H1 (cell line): ENCODE results near the gene ZNF576. TPM values are rescaled to one million over a fixed set of nuclear protein-coding genes. Genes with fewer than 3 reads are reported as not detected.
"Not testable (repeated sequence)": the region's sequence is repeated elsewhere in the genome, so short reads cannot be mapped to it uniquely, and the experiment has no call there.

ENCODE experiments used
- CTCF ChIA-PET: fragments of 300-600 bp; sonication (Branson Sonifier 250); formaldehyde crosslinking; loops from one replicate; lab custom pipeline; 2021; ENCODE audit not compliant: partially characterized antibody; lab: Charles Lee
- POLR2A ChIA-PET: fragments of 300-600 bp; sonication (Branson Sonifier 250); formaldehyde crosslinking; loops from one replicate; lab custom pipeline; 2021; ENCODE audit warnings: inconsistent platforms; ENCODE audit not compliant: partially characterized antibody; lab: Charles Lee
- DNase-seq, 2 experiments: peaks; one replicate each; pipeline versions ENCODE4 v3.0.0 to v3.0.0-alpha.2; 2010 to 2022; ENCODE audit warnings: low spot score in 2 of 2, low read depth in 1 of 2, mixed read lengths in 1 of 2
- FAIRE-seq: peaks from 2 replicates; lab custom pipeline; 2011; peaks lifted over from hg19 to GRCh38; lab: Jason Lieb, UNC
- H2AFZ ChIP-seq: 2 replicates; pipeline ENCODE4 v1.8.1; 2012; ENCODE audit warnings: low read length, inconsistent platforms
- H2AK5ac ChIP-seq: 2 replicates; pipeline ENCODE4 v1.6.1; 2013; ENCODE audit warnings: low read depth, low read length
- H2BK120ac ChIP-seq: replicated peaks from 2 replicates; pipeline ENCODE3; 2013; ENCODE audit warnings: low read depth, low read length, inconsistent platforms
- H2BK12ac ChIP-seq: 2 replicates; pipeline ENCODE4 v1.6.1; 2013; ENCODE audit warnings: low read depth, low read length
- H2BK15ac ChIP-seq: 2 replicates; pipeline ENCODE4 v1.6.1; 2013; ENCODE audit warnings: low read length
- H2BK20ac ChIP-seq: 2 replicates; pipeline ENCODE4 v1.6.1; 2013; ENCODE audit warnings: low read length
- H2BK5ac ChIP-seq: 2 replicates; pipeline ENCODE4 v1.6.1; 2013; ENCODE audit warnings: low read depth, low read length
- H3K14ac ChIP-seq: 2 replicates; pipeline ENCODE4 v1.6.1; 2013; ENCODE audit warnings: inconsistent platforms; ENCODE audit not compliant: insufficient read length
- H3K18ac ChIP-seq: 2 replicates; pipeline ENCODE4 v1.6.1; 2013; ENCODE audit warnings: low read length; ENCODE audit errors: extremely low read depth
- H3K23ac ChIP-seq: 2 replicates; pipeline ENCODE4 v1.6.1; 2013; ENCODE audit warnings: inconsistent platforms; ENCODE audit not compliant: insufficient read length
- H3K23me2 ChIP-seq: 2 replicates; pipeline ENCODE4 v1.6.1; 2013; ENCODE audit warnings: low read depth, low read length
- H3K27ac ChIP-seq: 2 replicates; pipeline ENCODE4 v1.6.1; 2011; ENCODE audit warnings: low read depth, low read length, inconsistent platforms
- H3K27me3 ChIP-seq, 4 experiments: replicated peaks in 1 of 4; 1 replicate in 1 of 4; 2 replicates in 3 of 4; pipeline versions ENCODE4 v1.6.1 to v1.8.1; 2011 to 2013; ENCODE audit warnings: low read length in 3 of 4, mild to moderate bottlenecking in 3 of 4, inconsistent platforms in 2 of 4, mixed read lengths in 2 of 4, moderate library complexity in 1 of 4; ENCODE audit not compliant: control insufficient read depth in 3 of 4, insufficient read depth in 3 of 4; ENCODE audit errors: extremely low read depth in 1 of 4
- H3K36me3 ChIP-seq, 4 experiments: 2 replicates each; pipeline versions ENCODE4 v1.6.1 to v1.8.1; 2011 to 2013; ENCODE audit warnings: mild to moderate bottlenecking in 4 of 4, low read length in 3 of 4, moderate library complexity in 2 of 4, control low read depth in 1 of 4, inconsistent platforms in 1 of 4; ENCODE audit not compliant: insufficient read depth in 4 of 4, control insufficient read depth in 2 of 4
- H3K4ac ChIP-seq: replicated peaks from 2 replicates; pipeline ENCODE3; 2013; ENCODE audit warnings: low read length, low read depth, mixed read lengths, inconsistent platforms; ENCODE audit not compliant: insufficient read length
- H3K4me1 ChIP-seq, 4 experiments: replicated peaks in 1 of 4; 1 replicate in 1 of 4; 2 replicates in 3 of 4; pipeline versions ENCODE4 v1.6.1 to v1.8.1; 2011 to 2013; ENCODE audit warnings: low read length in 3 of 4, inconsistent platforms in 2 of 4, mixed read lengths in 1 of 4; ENCODE audit not compliant: insufficient read depth in 4 of 4, control insufficient read depth in 3 of 4
- H3K4me2 ChIP-seq, 2 experiments: 2 replicates each; pipeline versions ENCODE4 v1.6.1 to v1.8.1; 2011 to 2013; ENCODE audit warnings: low read depth in 2 of 2, low read length in 2 of 2, control low read depth in 1 of 2, inconsistent platforms in 1 of 2, mild to moderate bottlenecking in 1 of 2; ENCODE audit not compliant: insufficient read depth in 1 of 2
- H3K4me3 ChIP-seq, 4 experiments: fragments of 200-600, 300-600 bp in 1 of 4; sonication (generic), shearing (Covaris generic), sonication (Bioruptor Twin) in 1 of 4; 2 replicates each; pipeline versions ENCODE4 v1.5.1 to v1.8.1; 2011 to 2016; ENCODE audit warnings: low read length in 4 of 4, low read depth in 3 of 4, control low read depth in 2 of 4, inconsistent platforms in 2 of 4, mild to moderate bottlenecking in 2 of 4, mixed read lengths in 1 of 4, moderate library complexity in 1 of 4; ENCODE audit not compliant: insufficient read depth in 2 of 4; ENCODE audit errors: extremely low read depth in 1 of 4
- H3K56ac ChIP-seq: replicated peaks from 2 replicates; pipeline ENCODE3; 2013; ENCODE audit warnings: low read depth, mild to moderate bottlenecking, mixed read lengths, low read length, inconsistent platforms; ENCODE audit not compliant: insufficient read length
- H3K79me1 ChIP-seq: 2 replicates; pipeline ENCODE4 v1.6.1; 2013; ENCODE audit warnings: low read depth, low read length, control low read depth
- H3K79me2 ChIP-seq, 2 experiments: 2 replicates each; pipeline versions ENCODE4 v1.6.1 to v1.8.1; 2012 to 2013; ENCODE audit warnings: low read length in 2 of 2, mild to moderate bottlenecking in 2 of 2, inconsistent platforms in 1 of 2; ENCODE audit not compliant: insufficient read depth in 2 of 2, control insufficient read depth in 1 of 2
- H3K9ac ChIP-seq, 4 experiments: replicated peaks in 1 of 4; 1 replicate in 1 of 4; 2 replicates in 3 of 4; pipeline versions ENCODE4 v1.6.1 to v1.8.1; 2011 to 2013; ENCODE audit warnings: low read depth in 3 of 4, low read length in 3 of 4, control low read depth in 2 of 4, mild to moderate bottlenecking in 2 of 4, moderate library complexity in 2 of 4, inconsistent platforms in 1 of 4; ENCODE audit errors: extremely low read depth in 1 of 4
- H3K9me3 ChIP-seq, 2 experiments: 2 replicates each; pipeline versions ENCODE4 v1.6.1 to v1.8.1; 2012 to 2013; ENCODE audit warnings: mild to moderate bottlenecking in 2 of 2, moderate library complexity in 2 of 2, control low read depth in 1 of 2, inconsistent platforms in 1 of 2, low read depth in 1 of 2, low read length in 1 of 2, mixed read lengths in 1 of 2; ENCODE audit not compliant: insufficient read depth in 2 of 2
- H4K20me1 ChIP-seq, 2 experiments: replicated peaks in 1 of 2; 2 replicates each; pipeline versions ENCODE3 to v1.8.1; 2011 to 2013; ENCODE audit warnings: inconsistent platforms in 2 of 2, low read length in 2 of 2, mild to moderate bottlenecking in 1 of 2; ENCODE audit not compliant: insufficient read depth in 2 of 2, control insufficient read depth in 1 of 2
- H4K5ac ChIP-seq: 2 replicates; pipeline ENCODE4 v1.6.1; 2013; ENCODE audit warnings: low read length, low read depth, mixed read lengths, inconsistent platforms; ENCODE audit not compliant: insufficient read length
- H4K8ac ChIP-seq: 2 replicates; pipeline ENCODE4 v1.8.0; 2013; ENCODE audit warnings: mild to moderate bottlenecking, moderate library complexity, low read length, inconsistent platforms; ENCODE audit not compliant: insufficient read depth; ENCODE audit errors: extremely low read depth
- H4K91ac ChIP-seq: replicated peaks from 2 replicates; pipeline ENCODE3; 2013; ENCODE audit warnings: low read length, mixed read lengths, inconsistent platforms; ENCODE audit not compliant: insufficient read length
- WGBS, 2 experiments: shearing (Covaris generic) in 1 of 2; methylation state at CpG; one replicate each; pipeline versions ENCODE4 v1.1.6 to v1.1.7; 2013 to 2015; ENCODE audit warnings: low lambda C conversion rate in 2 of 2, mixed read lengths in 2 of 2, inconsistent platforms in 1 of 2, low coverage in 1 of 2, missing lambda C conversion rate in 1 of 2; ENCODE audit not compliant: insufficient replicate concordance in 2 of 2, insufficient coverage in 1 of 2, insufficient read length in 1 of 2; ENCODE audit errors: extremely low coverage in 1 of 2, missing lambda C conversion rate in 1 of 2; 5-methylcytosine and 5-hydroxymethylcytosine counted together
- polyA plus RNA-seq, 7 experiments: library from polyadenylated mRNA; depleted of rRNA in 3 of 7; stranded (reverse) in 5 of 7; unstranded in 2 of 7; fragments of >200 nt in 5 of 7; fragments of 200-250 nt in 2 of 7; gene quantifications; 1 replicate in 5 of 7; 2 replicates in 1 of 7; 4 replicates in 1 of 7; pipeline versions ENCODE4 v1.2.1 to v1.2.3, GENCODE V29; 2011 to 2013; ENCODE audit warnings: missing spikeins in 2 of 7, mixed read lengths in 2 of 7
- total RNA-seq: library from RNA; stranded (reverse); fragmentation: NEBNext Ultra II Directional; extraction: Animal tissue kit (Norgen Biotek cat#: 25700); gene quantifications from 2 replicates; pipeline ENCODE4 v1.2.1, GENCODE V29; 2021

Gene ZNF576
- total and polyA plus RNA-seq, 2 of the 8 experiments (the other 6 are each of a cell fraction or from before 2014, with no cell fraction given): 13.6 to 32.4 TPM

DNA sequence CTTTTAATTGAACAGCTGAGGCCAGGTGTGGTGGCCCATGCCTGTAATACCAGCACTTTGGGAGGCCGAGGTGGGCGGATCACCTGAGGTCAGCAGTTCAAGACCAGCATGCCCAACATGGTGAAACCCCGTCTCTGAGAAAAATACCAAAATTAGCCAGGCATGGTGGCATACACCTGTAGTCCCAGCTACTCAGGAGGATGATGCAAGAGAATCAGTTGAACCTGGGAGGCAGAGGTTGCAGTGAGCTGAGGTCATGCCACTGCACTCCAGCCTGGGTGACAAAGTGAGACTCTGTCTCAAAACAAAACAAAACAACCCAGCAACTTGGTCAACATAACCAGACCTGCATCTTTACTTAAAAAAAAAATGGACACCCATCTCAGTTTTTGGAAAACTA, 9.4 kb upstream of the ZNF576 start:
- H3K4me3 ChIP-seq, H2BK15ac ChIP-seq, H3K23ac ChIP-seq, H4K91ac ChIP-seq, H2BK5ac ChIP-seq, H3K27ac ChIP-seq, H2BK120ac ChIP-seq, H3K79me1 ChIP-seq, H3K4me2 ChIP-seq, H2BK20ac ChIP-seq, H2AK5ac ChIP-seq, H3K56ac ChIP-seq, DNase-seq, H3K14ac ChIP-seq, H3K18ac ChIP-seq, H2BK12ac ChIP-seq, H3K4ac ChIP-seq, H3K4me1 ChIP-seq, POLR2A ChIA-PET, H2AFZ ChIP-seq, H4K5ac ChIP-seq, H3K23me2 ChIP-seq, H4K20me1 ChIP-seq, H3K27me3 ChIP-seq, H3K79me2 ChIP-seq, H3K36me3 ChIP-seq, H3K9me3 ChIP-seq, H4K8ac ChIP-seq, H3K9ac ChIP-seq, FAIRE-seq: not testable (repeated sequence)
- 92% methylated on average over 3 of the region's 3 CpGs; no CpG with 5 or more reads in 1 of the 2 experiments for WGBS, 2 experiments
- CTCF ChIA-PET: interaction anchor here (1.0 to 6.9 kb wide), 3 partner anchors 8 to 51 kb away, joined by 3 to 45 read pairs (median 4); partner anchors contain the start of gene IRGQ
